ENCODE data around the gene OXER1. TPM values are rescaled to one million over a fixed set of nuclear protein-coding genes. Genes with fewer than 3 reads are reported as not detected.

The OXER1 gene
- polyA plus RNA-seq, 1 donor (not counting 4 experiments of a cell fraction or from before 2014, with no cell fraction given): not detected

DNA sequence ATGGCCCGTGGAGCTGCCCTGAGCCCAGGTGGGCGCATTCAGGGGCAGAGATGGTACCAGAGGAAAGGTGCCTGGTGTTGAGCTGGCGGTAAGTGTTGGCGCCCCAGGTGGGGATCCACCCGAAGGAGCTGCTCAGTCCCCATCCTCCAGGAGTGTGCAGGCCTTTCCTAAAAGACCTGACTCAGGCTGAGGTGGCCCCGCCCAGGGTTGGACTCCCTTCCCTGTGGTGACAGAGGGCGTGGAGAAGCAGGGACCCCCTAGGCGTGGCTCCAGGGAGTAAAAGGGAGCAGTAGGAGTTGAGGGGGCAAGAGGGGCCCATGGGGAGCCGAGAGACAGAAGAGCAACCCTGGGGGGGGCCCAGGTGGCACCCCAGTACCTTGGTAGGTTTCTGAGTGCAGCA lies 2.4 kb downstream of the OXER1 start:
- TF ChIP-seq EZH2 (IDR thresholded peaks at IDR 0.05; ENCODE audit: low read length): no peak
- TF ChIP-seq, protein P1, sequence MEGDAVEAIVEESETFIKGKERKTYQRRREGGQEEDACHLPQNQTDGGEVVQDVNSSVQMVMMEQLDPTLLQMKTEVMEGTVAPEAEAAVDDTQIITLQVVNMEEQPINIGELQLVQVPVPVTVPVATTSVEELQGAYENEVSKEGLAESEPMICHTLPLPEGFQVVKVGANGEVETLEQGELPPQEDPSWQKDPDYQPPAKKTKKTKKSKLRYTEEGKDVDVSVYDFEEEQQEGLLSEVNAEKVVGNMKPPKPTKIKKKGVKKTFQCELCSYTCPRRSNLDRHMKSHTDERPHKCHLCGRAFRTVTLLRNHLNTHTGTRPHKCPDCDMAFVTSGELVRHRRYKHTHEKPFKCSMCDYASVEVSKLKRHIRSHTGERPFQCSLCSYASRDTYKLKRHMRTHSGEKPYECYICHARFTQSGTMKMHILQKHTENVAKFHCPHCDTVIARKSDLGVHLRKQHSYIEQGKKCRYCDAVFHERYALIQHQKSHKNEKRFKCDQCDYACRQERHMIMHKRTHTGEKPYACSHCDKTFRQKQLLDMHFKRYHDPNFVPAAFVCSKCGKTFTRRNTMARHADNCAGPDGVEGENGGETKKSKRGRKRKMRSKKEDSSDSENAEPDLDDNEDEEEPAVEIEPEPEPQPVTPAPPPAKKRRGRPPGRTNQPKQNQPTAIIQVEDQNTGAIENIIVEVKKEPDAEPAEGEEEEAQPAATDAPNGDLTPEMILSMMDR (optimal IDR thresholded peaks at IDR 0.05 in 1 of 3, IDR thresholded peaks at IDR 0.05 in 1 of 3, conservative IDR thresholded peaks at IDR 0.05 in 1 of 3; ENCODE audit: extremely low read depth in 1 of 3, insufficient read depth in 2 of 3, low read length in 3 of 3): no peak
- no peak overlapping the region for H2AFZ ChIP-seq (ENCODE audit: control insufficient read depth, low read length)
- dilution Hi-C loops (cut with MboI; ENCODE audit: extremely low pct_ligation_motif_present, low sequenced_read_pairs): no loop called here

DNA sequence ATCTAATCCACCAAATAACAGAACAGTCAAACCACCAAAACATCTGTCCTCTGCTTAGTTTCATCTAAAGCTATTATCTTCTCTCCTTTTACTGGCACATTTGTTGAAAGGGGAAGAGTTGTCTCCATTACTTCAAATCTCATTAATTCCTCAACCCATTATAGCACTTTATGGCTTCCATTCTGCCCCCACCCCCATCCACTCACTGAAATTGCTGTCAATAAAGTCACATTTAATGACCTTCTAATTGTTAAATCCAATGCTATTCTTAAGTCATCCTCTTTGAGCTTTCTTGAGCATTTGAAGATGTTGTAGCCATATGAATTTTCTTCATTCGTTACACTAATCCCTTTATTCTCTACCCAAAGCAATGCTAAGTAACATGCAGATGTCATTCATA lies 5.2 kb downstream of the OXER1 start:
- dilution Hi-C loops (cut with MboI; ENCODE audit: extremely low pct_ligation_motif_present, low sequenced_read_pairs): no loop called here
- H3K36me3 ChIP-seq (ENCODE audit: control insufficient read depth in 2 of 2, extremely low read depth in 1 of 2, insufficient read depth in 2 of 2, low read length in 2 of 2): peaks cover 0 to 2% of the 10 kb centered on the region in 2 experiments
- H3K9me3 ChIP-seq (ENCODE audit: control insufficient read depth, low read depth, low read length): no peaks in the 10 kb centered on the region
- no peaks in the 10 kb centered on the region for H3K4me1 ChIP-seq (ENCODE audit: control insufficient read depth, extremely low read depth, insufficient read depth, low read length)
- H2AFZ ChIP-seq (ENCODE audit: control insufficient read depth, low read length): no peak overlapping the region
- H3K9ac ChIP-seq (ENCODE audit: control insufficient read depth, extremely low read depth, insufficient read depth, low read length): no peak overlapping the region
- FAIRE-seq (no peak), DNase-seq (ENCODE audit: low read depth, low spot score) (no peak)
- no peak overlapping the region for H3K4me2 ChIP-seq (ENCODE audit: control insufficient read depth, extremely low read depth, insufficient read depth, low read depth, low read length)
- H3K27ac ChIP-seq (ENCODE audit: control insufficient read depth, insufficient read depth, low read length): no peak overlapping the region
- no peaks in the 10 kb centered on the region for H3K27me3 ChIP-seq (ENCODE audit: control insufficient read depth, extremely low read depth, insufficient read depth, low read length)
- no peak for TF ChIP-seq EZH2 (IDR thresholded peaks at IDR 0.05; ENCODE audit: low read length)
- TF ChIP-seq, protein P1 (optimal IDR thresholded peaks at IDR 0.05 in 1 of 3, IDR thresholded peaks at IDR 0.05 in 1 of 3, conservative IDR thresholded peaks at IDR 0.05 in 1 of 3; ENCODE audit: extremely low read depth in 1 of 3, insufficient read depth in 2 of 3, low read length in 3 of 3): no peak
- H3K9me1 ChIP-seq (ENCODE audit: control insufficient read depth, extremely low read depth, insufficient read depth, low read length): no peaks in the 10 kb centered on the region
- H4K20me1 ChIP-seq (ENCODE audit: control insufficient read depth, extremely low read depth, insufficient read depth, low read length): peaks cover 2% of the 10 kb centered on the region
- no peaks in the 10 kb centered on the region for H3K79me2 ChIP-seq (ENCODE audit: control insufficient read depth, insufficient read depth, low read length)
- H3K4me3 ChIP-seq (ENCODE audit: control insufficient read depth in 2 of 3, extremely low read depth in 1 of 3, insufficient read depth in 2 of 3, low read depth in 1 of 3, low read length in 3 of 3): no peak overlapping the region

More for the DNA sequence above, 2.4 kb downstream of the OXER1 start:
- H3K27ac ChIP-seq (ENCODE audit: control insufficient read depth, insufficient read depth, low read length): no peak overlapping the region
- FAIRE-seq (no peak), DNase-seq (ENCODE audit: low read depth, low spot score) (no peak)
- H3K4me1 ChIP-seq (ENCODE audit: control insufficient read depth, extremely low read depth, insufficient read depth, low read length): no peaks in the 10 kb centered on the region
- H3K4me2 ChIP-seq (ENCODE audit: control insufficient read depth, extremely low read depth, insufficient read depth, low read depth, low read length): no peak overlapping the region
- no peaks in the 10 kb centered on the region for H3K9me3 ChIP-seq (ENCODE audit: control insufficient read depth, low read depth, low read length)
- no peaks in the 10 kb centered on the region for H3K27me3 ChIP-seq (ENCODE audit: control insufficient read depth, extremely low read depth, insufficient read depth, low read length)
- no peak overlapping the region for H3K9ac ChIP-seq (ENCODE audit: control insufficient read depth, extremely low read depth, insufficient read depth, low read length)
- H3K4me3 ChIP-seq (ENCODE audit: control insufficient read depth in 2 of 3, extremely low read depth in 1 of 3, insufficient read depth in 2 of 3, low read depth in 1 of 3, low read length in 3 of 3): no peak overlapping the region
- H3K36me3 ChIP-seq (ENCODE audit: control insufficient read depth in 2 of 2, extremely low read depth in 1 of 2, insufficient read depth in 2 of 2, low read length in 2 of 2): no peaks in the 10 kb centered on the region
- H4K20me1 ChIP-seq (ENCODE audit: control insufficient read depth, extremely low read depth, insufficient read depth, low read length): peaks cover 2% of the 10 kb centered on the region
- no peaks in the 10 kb centered on the region for H3K79me2 ChIP-seq (ENCODE audit: control insufficient read depth, insufficient read depth, low read length)
- no peaks in the 10 kb centered on the region for H3K9me1 ChIP-seq (ENCODE audit: control insufficient read depth, extremely low read depth, insufficient read depth, low read length)
